Measurements from ENCODE around the gene CKS2. TPM values are rescaled to one million over a fixed set of nuclear protein-coding genes. Genes with fewer than 3 reads are reported as not detected.
A peak's percentile ranks its signal among the peaks of the same experiment; 100 is the strongest.

CKS2 gene
- total and polyA plus RNA-seq, 5 experiments from 2014 or later: 4.8 to 13.6 (median 7.0) TPM

DNA sequence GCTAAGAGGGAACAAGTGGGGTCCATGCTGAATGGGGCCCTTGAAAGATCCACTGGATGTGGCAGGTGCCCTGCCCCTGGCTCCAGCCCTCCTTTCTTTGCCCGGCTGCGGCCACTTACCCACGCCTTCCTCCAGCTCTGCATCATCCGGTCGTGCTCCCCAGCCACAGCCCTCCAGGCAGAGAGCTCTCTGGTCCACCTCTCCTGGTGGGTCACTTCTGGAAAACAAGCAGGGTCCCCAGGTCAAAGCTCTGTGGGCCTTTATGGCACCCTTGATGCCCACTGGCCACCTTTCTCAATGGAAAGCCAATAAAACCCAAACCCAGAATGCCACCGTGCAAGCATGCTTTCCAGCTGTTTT is 52.3 kb downstream of the CKS2 start:
- POLR2A ChIA-PET: interaction anchor here (1.9 kb wide), 1 partner anchor 12 kb away, joined by 6 read pairs; no protein-coding TSS in a partner anchor
- ATAC-seq (no peak), DNase-seq (no peak)
- no peak overlapping the region for H3K4me3 Mint-ChIP-seq
- H3K9me3 Mint-ChIP-seq: peaks cover 0 to 2% (median 0%) of the 10 kb centered on the region in 9 donors
- peaks cover 7 to 23% (median 17%) of the 10 kb centered on the region in 4 donors for H3K4me1 Mint-ChIP-seq
- no peaks in the 10 kb centered on the region for H3K27me3 Mint-ChIP-seq
- peak overlapping the region in 6 of 10 donors; percentile 19 to 90 (median 30) for H3K27ac Mint-ChIP-seq
- peaks cover 0 to 41% (median 18%) of the 10 kb centered on the region in 3 donors for H3K36me3 Mint-ChIP-seq

DNA sequence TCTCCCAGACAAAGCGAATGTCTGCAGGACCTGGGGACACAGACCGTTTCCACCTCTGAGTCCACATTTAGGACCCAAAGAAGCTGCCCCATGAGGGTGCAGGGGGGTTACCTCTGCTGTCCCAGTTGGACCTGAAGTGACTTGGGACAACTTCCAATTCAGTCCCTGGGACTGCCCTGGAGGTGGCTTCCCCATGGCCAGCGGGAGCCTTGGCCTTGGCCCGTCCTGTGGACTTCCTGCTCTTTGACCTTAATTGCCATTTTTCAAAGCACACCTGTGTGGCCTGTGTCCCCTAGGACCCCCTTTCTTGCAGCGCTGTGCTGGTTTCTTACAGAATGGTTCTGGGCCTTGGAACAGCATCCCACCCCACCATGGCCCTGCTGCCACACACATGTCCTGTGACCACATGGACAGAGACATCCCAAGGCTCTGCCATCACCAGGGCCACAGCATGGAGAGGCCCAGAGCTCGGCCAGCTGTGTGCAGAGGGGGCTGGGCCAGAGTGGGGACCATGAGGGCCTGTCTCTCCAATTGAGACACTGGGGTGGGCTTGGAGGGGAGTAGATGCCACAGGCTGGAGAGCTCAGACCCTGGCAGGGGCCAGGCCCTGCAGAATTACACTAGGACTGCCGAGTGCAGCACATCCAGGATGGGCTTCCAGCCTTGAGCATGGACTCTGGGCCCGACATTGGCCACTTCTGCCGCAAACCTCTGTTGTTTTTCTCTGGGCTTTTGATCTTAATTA is 53.1 kb downstream of the CKS2 start:
- DNase-seq (no peak), ATAC-seq (no peak)
- H3K27ac Mint-ChIP-seq: peak overlapping the region in 6 of 10 donors; percentile 27 to 82 (median 62)
- POLR2A ChIA-PET: interaction anchor here (1.9 kb wide), 1 partner anchor 11 kb away, joined by 6 read pairs; no protein-coding TSS in a partner anchor
- peaks cover 0 to 33% (median 14%) of the 10 kb centered on the region in 3 donors for H3K36me3 Mint-ChIP-seq
- peaks cover 7 to 25% (median 20%) of the 10 kb centered on the region in 4 donors for H3K4me1 Mint-ChIP-seq
- H3K9me3 Mint-ChIP-seq: peaks cover 0 to 2% (median 0%) of the 10 kb centered on the region in 9 donors
- H3K4me3 Mint-ChIP-seq: peak overlapping the region in 1 of 10 donors; percentile 36
- no peaks in the 10 kb centered on the region for H3K27me3 Mint-ChIP-seq

DNA sequence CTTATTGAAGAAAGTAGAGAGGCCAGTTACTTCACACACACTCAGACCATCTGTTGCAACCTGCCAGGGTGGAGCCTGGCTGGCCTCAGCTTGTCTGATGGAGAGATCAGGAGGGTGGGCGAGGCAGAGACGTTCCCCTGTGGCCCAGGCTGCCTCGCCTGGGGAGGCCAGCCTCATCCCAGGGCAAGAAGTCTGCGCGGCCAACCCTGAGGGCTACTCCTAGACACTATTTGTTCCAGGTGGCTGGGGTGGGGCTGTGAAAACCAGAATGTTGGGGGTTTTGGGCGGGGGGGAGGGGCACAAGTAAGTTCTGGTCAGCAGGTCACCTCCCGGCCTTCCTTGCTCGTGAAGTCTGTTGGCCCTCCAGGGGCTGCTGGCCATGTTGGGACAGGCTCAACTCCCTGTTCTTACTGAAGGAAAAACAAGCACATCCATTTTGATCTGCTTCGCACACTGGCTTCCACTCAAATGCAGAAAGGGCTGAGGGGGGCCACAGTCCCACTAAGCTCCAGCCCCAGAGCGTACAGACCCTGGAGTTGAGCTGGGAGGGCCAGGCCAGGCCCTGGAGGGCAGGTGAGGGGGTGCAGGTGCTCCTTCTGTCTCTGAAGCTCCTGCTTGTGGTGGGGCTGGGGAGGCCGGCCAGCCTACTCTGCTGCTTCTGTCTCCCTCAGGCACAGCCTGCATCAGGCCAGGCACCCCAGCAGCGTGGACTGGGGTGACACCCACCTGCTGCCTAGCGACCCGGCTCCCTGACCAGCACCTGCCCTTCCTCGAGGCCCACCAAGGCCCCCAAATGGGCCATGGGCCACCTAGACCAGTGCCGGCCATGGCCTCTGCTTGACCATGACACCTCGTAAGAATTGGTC is 53.9 kb downstream of the CKS2 start:
- peaks cover 0 to 2% (median 0%) of the 10 kb centered on the region in 9 donors for H3K9me3 Mint-ChIP-seq
- H3K27me3 Mint-ChIP-seq: no peaks in the 10 kb centered on the region
- no peak for ATAC-seq
- peaks cover 0 to 25% (median 13%) of the 10 kb centered on the region in 3 donors for H3K36me3 Mint-ChIP-seq
- POLR2A ChIA-PET: interaction anchor here (1.0 to 1.9 kb wide), 3 partner anchors 10 to 34 kb away, joined by 3 to 6 read pairs (median 4); no protein-coding TSS in a partner anchor
- DNase-seq: no peak
- H3K27ac Mint-ChIP-seq: peak overlapping the region in 6 of 10 donors; percentile 2 to 82 (median 62)
- peak overlapping the region in 1 of 10 donors; percentile 36 for H3K4me3 Mint-ChIP-seq
- peaks cover 6 to 25% (median 19%) of the 10 kb centered on the region in 4 donors for H3K4me1 Mint-ChIP-seq

DNA sequence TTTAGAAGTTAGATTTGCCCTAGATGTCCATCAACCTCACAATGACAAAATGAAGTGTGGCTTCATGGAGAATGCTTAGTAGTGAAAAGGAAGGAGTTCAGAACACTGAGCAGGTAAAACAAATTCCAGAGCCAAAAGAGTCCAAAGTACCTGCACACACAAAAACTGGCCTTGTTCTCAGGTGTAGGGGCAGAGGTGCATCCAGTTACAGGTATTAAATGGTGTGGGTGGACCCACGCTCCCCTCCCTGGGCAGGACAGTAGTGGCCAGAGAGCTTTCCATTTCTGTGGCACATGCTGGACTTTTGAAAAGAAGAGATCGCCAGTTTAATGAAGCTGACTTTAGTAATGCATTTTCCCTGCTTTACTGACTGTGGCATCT is 54.5 kb downstream of the CKS2 start:
- no peak overlapping the region for H3K4me3 Mint-ChIP-seq
- H3K9me3 Mint-ChIP-seq: peaks cover 0 to 2% (median 0%) of the 10 kb centered on the region in 9 donors
- ATAC-seq (no peak), DNase-seq (no peak)
- H3K4me1 Mint-ChIP-seq: peaks cover 4 to 25% (median 18%) of the 10 kb centered on the region in 4 donors
- H3K36me3 Mint-ChIP-seq: peaks cover 0 to 19% (median 11%) of the 10 kb centered on the region in 3 donors
- H3K27me3 Mint-ChIP-seq: no peaks in the 10 kb centered on the region
- POLR2A ChIA-PET: interaction anchor here (1.0 kb wide), 2 partner anchors 15 to 34 kb away, joined by 3 to 4 read pairs; no protein-coding TSS in a partner anchor
- H3K27ac Mint-ChIP-seq: peak overlapping the region in 8 of 10 donors; percentile 2 to 79 (median 52)

Small RNA genes within 50 kb of the gene (microRNA-seq; reads per million reads assigned to microRNA genes)
- not detected for gene MIR3153 (ENCODE audit: borderline microRNAs expressed)

Other genes starting within 250 kb of the CKS2 start
- under 1 TPM; 0.11 to 0.42 TPM for gene SHC3, start 132.4 kb upstream of the CKS2 start, total RNA-seq
- gene SHC3, start 132.4 kb upstream of the CKS2 start, polyA plus RNA-seq: not detected
- gene SECISBP2, start 7.3 kb downstream of the CKS2 start, total RNA-seq: 100 to 1,000 TPM; 105 to 112 TPM
- 10 to 100 TPM; 19.6 to 27.9 (median 21.2) TPM for gene SECISBP2, start 7.3 kb downstream of the CKS2 start, polyA plus RNA-seq
- 100 to 1,000 TPM; 565 to 573 TPM for gene SEMA4D, start 186.9 kb downstream of the CKS2 start, total RNA-seq
- gene SEMA4D, start 186.9 kb downstream of the CKS2 start, polyA plus RNA-seq: 100 to 1,000 TPM; 154 to 359 (median 176) TPM